Measurements from ENCODE around the gene SLC7A7. TPM values are rescaled to one million over a fixed set of nuclear protein-coding genes. Genes with fewer than 3 reads are reported as not detected.

The SLC7A7 gene
- total and polyA plus RNA-seq, 2 experiments from 2014 or later: 3.6 to 4.1 TPM

- TF ChIP-seq ZNF114 (CRISPR knock-in tag; IDR thresholded peaks at IDR 0.05) (no peak), POLR2AphosphoS5 (IDR thresholded peaks at IDR 0.05; ENCODE audit: low read depth) (no peak), ETS1 (IDR thresholded peaks at IDR 0.05) (no peak)
Observed at GRCh38 chr14:22781301-22781991, 33.8 kb downstream of the SLC7A7 start (continued).

GRCh38 chr14:22780941-22781300, 34.3 kb downstream of the SLC7A7 start:
- DNase-seq (ENCODE audit: low spot score): no peak
- Histone ChIP-seq H3K27ac (ENCODE audit: low read depth) (no peak overlapping the region), H3K4me2 (no peak overlapping the region), H3F3A (replicated peaks; ENCODE audit: low read depth) (no peaks in the 10 kb centered on the region), H2AFZ (no peak overlapping the region), H3K36me3 (ENCODE audit: insufficient read depth) (no peaks in the 10 kb centered on the region), H3K4me3 (no peak overlapping the region), H3K27me3 (ENCODE audit: insufficient read depth) (no peaks in the 10 kb centered on the region), H3K9me2 (ENCODE audit: insufficient read depth) (no peaks in the 10 kb centered on the region), H3K4me1 (ENCODE audit: insufficient read depth) (no peaks in the 10 kb centered on the region), H4K20me1 (replicated peaks; ENCODE audit: insufficient read depth) (no peaks in the 10 kb centered on the region), H3K79me2 (replicated peaks; ENCODE audit: insufficient read depth) (no peaks in the 10 kb centered on the region)
- no peaks in the 10 kb centered on the region for H3K9me3 Mint-ChIP-seq
- H3K36me3 Mint-ChIP-seq (ENCODE audit: low read depth): no peaks in the 10 kb centered on the region
- no peak overlapping the region for H3K4me3 Mint-ChIP-seq
- no peak overlapping the region for H3K27ac Mint-ChIP-seq
- no peak for ATAC-seq
- H3K4me1 Mint-ChIP-seq: peaks cover 11% of the 10 kb centered on the region
- H3K27me3 Mint-ChIP-seq (ENCODE audit: insufficient read depth, low read depth, poor library complexity): peaks cover 8% of the 10 kb centered on the region
- TF ChIP-seq ZNF331 (CRISPR knock-in tag; IDR thresholded peaks at IDR 0.05; ENCODE audit: low read depth) (no peak), ZNF114 (CRISPR knock-in tag; IDR thresholded peaks at IDR 0.05) (no peak), POLR2AphosphoS5 (IDR thresholded peaks at IDR 0.05; ENCODE audit: low read depth) (no peak), CREB1 (CRISPR knock-in tag; IDR thresholded peaks at IDR 0.05; ENCODE audit: low read depth) (no peak), STAT1 (IDR thresholded peaks at IDR 0.05; ENCODE audit: unreplicated experiment) (no peak), EZH2phosphoT487 (IDR thresholded peaks at IDR 0.05; ENCODE audit: unreplicated experiment) (no peak), REST (IDR thresholded peaks at IDR 0.05; ENCODE audit: unreplicated experiment) (no peak), ZNF462 (CRISPR knock-in tag; IDR thresholded peaks at IDR 0.05) (no peak), CTCF (conservative IDR thresholded peaks at IDR 0.05; ENCODE audit: low read depth in 2 of 2) (no peak), NANOG (IDR thresholded peaks at IDR 0.05; ENCODE audit: borderline replicate concordance) (no peak)
